GM12875 (cell line): ENCODE measurements around the gene LCORL.
A peak's percentile ranks its signal among the peaks of the same experiment; 100 is the strongest.

Experiments
- H3K4me3 ChIP-seq: one replicate; pipeline ENCODE4 v1.5.1; 2011; ENCODE audit warnings: low read depth, low read length, control low read depth
- CTCF ChIP-seq: IDR thresholded peaks from 2 replicates; pipeline ENCODE4 v1.5.1; 2011; ENCODE audit warnings: low read depth, mild to moderate bottlenecking, control low read depth, inconsistent platforms, low read length, moderate library complexity, borderline replicate concordance; ENCODE audit not compliant: insufficient read depth

LCORL gene

GRCh38 chr4:18021720-18022571 lies at the start of gene LCORL:
Gene LCORL (minus strand): TSS chr4:18021755. CDS start chr4:18021751, 4 bp downstream.
- peak; percentile 42; the same call in 1 of the 2 replicates for TF ChIP-seq CTCF
- H3K4me3 ChIP-seq, result peak within 1 kb of the TSS; percentile 96

GRCh38 chr4:18069810-18070209 lies 48.3 kb upstream of the LCORL start:
- TF ChIP-seq CTCF, result no peak
- H3K4me3 ChIP-seq, result no peak overlapping the region

DNA sequence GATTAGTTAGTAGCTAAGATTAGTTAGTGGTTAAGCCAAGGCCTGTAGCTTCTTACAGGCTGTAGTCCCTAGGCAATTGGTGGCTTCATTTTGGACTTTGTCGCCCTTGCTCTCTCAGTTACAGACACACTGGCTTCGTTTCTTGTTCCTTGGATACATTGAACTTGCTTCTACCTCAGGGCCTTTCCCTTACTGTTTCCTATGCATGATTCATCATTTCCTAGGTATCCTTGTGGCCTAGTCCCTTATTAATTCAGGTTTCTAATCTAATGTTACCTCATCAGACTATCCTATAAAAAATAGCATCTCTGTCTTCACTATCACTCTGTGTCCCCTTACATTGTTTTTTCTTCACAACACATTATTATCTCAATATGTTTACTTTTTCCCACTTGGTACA lies 45.5 kb upstream of the LCORL start:
- TF ChIP-seq CTCF, result no peak
- H3K4me3 ChIP-seq, result no peak overlapping the region

- no peak overlapping the region for H3K4me3 ChIP-seq
- TF ChIP-seq CTCF, result no peak
Measured at GRCh38 chr4:18063079-18063478, 41.5 kb upstream of the LCORL start.

GRCh38 chr4:18057821-18058533 lies 36.4 kb upstream of the LCORL start:
- H3K4me3 ChIP-seq, result no peak overlapping the region
- TF ChIP-seq CTCF, result no peak

- no peak overlapping the region for H3K4me3 ChIP-seq
- TF ChIP-seq CTCF, result no peak
Measured at GRCh38 chr4:18056030-18056429, 34.5 kb upstream of the LCORL start.
